ENCODE measurements around the gene DHODH. TPM values are rescaled to one million over a fixed set of nuclear protein-coding genes. Genes with fewer than 3 reads are reported as not detected.

Gene DHODH
- total RNA-seq, 3 donors from 2014 or later = 5.9 to 8.3 (median 7.4) TPM

DNA sequence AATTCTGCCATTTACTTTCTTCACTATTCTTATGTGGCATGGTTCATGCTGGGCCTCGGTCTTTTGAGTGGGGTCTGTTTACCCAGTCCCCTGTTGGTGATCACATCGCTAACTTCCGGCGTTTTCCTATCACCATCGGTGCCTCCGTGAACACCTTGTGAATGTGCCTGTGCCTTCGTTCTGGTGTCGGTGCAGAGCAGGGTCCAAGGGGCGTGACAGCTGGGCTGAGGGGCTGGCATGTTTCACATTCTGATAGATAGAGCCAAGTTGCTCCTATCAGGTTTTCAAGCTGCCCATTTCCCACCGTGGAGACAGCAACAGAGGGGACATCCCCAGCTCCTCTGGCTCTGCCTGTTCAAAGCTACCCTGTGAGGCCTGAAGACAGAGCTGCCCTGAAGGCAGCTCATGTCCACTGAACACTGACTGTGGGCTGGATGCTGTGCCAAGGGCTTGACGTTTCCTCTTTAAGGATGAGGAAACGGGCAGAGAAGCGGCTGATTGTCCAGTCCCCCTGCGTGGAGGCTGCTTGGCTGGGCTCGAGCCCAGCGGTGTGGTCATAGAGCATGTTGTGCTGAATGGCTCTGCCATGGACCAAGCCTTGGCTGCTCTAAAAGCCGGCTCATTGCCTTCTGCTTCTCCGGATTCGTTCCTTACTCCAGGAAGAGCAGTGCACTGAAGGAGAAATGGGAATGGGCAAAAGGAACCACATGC, 17.0 kb downstream of the DHODH start:
- no peak for ATAC-seq
- Histone ChIP-seq H3K9me3 (no peaks in the 10 kb centered on the region), H3K4me1 (ENCODE audit: low read depth) (no peaks in the 10 kb centered on the region), H3K36me3 (ENCODE audit: low read depth) (no peaks in the 10 kb centered on the region), H3K4me3 (no peak overlapping the region)
- intact Hi-C loops (cut with DNase I, micrococcal nuclease) = no loop called here
- TF ChIP-seq, protein P1, sequence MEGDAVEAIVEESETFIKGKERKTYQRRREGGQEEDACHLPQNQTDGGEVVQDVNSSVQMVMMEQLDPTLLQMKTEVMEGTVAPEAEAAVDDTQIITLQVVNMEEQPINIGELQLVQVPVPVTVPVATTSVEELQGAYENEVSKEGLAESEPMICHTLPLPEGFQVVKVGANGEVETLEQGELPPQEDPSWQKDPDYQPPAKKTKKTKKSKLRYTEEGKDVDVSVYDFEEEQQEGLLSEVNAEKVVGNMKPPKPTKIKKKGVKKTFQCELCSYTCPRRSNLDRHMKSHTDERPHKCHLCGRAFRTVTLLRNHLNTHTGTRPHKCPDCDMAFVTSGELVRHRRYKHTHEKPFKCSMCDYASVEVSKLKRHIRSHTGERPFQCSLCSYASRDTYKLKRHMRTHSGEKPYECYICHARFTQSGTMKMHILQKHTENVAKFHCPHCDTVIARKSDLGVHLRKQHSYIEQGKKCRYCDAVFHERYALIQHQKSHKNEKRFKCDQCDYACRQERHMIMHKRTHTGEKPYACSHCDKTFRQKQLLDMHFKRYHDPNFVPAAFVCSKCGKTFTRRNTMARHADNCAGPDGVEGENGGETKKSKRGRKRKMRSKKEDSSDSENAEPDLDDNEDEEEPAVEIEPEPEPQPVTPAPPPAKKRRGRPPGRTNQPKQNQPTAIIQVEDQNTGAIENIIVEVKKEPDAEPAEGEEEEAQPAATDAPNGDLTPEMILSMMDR (IDR thresholded peaks at IDR 0.05) = no peak
- no peak for DNase-seq

DNA sequence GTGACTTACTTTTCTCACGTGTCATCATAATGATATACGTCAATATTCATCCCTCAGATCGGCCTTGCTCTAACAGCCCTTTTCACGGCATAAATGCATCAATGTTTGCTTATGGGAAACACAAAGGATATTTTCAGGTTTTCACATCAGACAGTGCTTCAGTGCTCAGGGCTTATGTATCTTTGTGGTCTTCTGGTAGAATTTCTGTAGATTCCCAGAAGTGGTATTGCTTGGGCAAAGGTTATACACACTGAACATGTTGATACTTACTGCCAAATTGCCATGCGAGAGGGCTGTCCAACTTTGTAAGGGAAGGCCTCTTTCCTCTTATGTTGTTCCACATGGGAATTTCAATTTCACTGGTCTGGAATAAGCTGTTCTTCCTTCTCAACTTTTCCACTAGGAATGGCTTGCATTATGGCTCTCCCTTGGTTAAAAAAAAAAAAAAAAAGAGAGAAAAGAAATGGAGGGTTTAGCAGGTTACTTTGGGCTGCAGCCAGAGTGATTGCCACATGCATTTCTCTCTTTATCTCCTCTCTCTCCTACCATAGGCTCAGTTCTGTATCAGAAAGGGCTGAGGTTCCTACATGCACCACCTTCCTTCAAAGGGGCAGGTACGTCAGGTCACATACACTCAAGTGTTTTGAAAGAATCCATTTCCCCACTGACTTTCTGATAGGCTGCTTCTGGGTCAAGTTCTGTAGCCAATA, 19.3 kb downstream of the DHODH start:
- H3K9me3 ChIP-seq = no peaks in the 10 kb centered on the region
- H3K4me1 ChIP-seq (ENCODE audit: low read depth) = no peaks in the 10 kb centered on the region
- H3K4me3 ChIP-seq = no peak overlapping the region
- no peaks in the 10 kb centered on the region for H3K36me3 ChIP-seq (ENCODE audit: low read depth)
- intact Hi-C loops (cut with DNase I, micrococcal nuclease) = no loop called here
- TF ChIP-seq, protein P1 (IDR thresholded peaks at IDR 0.05) = no peak
- no peak for DNase-seq
- ATAC-seq = no peak

DNA sequence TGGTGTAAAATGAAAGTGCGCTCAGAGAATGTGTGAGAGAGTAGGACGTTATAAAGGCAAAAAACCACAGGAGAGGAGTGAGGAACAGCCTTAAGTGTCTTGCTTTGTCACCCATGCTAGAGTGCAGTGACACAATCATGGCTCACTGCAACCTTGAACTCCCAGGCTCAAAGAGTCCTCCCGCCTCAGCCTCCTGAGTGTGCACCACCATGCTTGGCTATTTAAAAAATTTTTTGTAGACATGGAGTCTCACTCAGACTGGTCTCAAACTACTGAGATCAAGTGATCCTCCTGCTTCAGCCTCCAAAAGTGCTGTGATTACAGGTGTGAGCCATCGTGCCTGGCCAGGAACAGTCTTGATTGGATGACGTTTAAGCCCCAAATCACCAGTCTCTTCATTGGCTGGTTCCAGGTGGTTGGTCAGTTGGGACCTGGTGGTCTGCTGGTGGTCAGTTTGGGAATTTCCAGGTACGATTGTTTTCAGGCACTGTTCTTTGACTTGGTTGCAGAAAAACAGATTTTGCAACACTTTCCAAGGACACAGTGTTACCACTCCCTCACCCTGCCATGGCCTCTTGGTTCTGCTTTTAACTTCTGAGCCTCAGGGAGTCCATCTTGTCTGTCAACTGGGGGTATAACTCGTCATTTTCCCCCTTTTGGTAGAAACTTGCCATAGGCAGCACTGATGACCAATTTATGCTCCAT, 21.2 kb downstream of the DHODH start:
- Histone ChIP-seq H3K4me3 (no peak overlapping the region), H3K4me1 (ENCODE audit: low read depth) (no peaks in the 10 kb centered on the region), H3K9me3 (no peaks in the 10 kb centered on the region), H3K36me3 (ENCODE audit: low read depth) (no peaks in the 10 kb centered on the region)
- ATAC-seq (no peak), DNase-seq (no peak)
- intact Hi-C loops (cut with DNase I, micrococcal nuclease) = no loop called here
- TF ChIP-seq, protein P1 (IDR thresholded peaks at IDR 0.05) = no peak

DNA sequence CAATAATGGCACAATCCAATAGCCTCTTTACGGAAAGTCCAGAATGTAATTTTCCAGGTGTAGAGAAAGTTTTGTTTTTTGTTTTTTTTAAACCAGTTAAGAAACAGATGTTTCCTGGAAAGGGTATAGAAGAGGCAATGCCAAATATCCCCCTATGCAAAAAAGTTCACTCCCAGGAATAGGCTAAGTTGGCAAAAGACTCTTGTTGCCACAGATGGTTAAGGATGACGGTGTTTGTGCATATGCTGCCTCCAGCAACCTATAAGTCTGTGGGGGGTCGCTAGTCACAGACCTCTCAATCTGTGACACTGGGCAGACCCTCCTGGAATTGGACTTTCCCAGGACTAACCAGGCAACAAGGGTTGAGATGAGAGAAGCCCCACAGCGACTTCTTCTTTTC, 24.9 kb downstream of the DHODH start:
- Histone ChIP-seq H3K36me3 (ENCODE audit: low read depth) (no peaks in the 10 kb centered on the region), H3K4me1 (ENCODE audit: low read depth) (no peaks in the 10 kb centered on the region), H3K9me3 (no peaks in the 10 kb centered on the region), H3K4me3 (no peak overlapping the region)
- no peak for DNase-seq
- TF ChIP-seq, protein P1 (IDR thresholded peaks at IDR 0.05) = no peak
- ATAC-seq = no peak
- intact Hi-C loops (cut with DNase I, micrococcal nuclease) = no loop called here

DNA sequence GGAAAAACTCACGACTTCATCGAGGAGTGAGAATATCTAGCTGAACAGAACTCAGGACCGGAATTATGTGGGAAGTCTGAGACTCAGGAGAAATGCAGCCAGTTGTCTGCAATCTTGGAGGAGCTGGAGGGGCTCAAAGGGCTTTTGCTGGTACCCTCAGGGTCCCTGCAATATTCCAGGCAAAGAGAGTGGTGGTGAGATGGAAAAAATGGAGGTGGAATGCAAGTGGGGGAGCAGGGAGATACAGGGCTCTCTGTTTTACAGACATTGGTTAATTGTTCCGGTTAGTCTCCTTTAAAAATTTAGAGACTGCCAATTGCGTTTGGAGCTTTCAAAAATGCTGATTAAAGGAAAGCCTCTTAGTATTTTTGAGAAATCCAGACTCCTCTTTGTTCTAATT, 27.6 kb downstream of the DHODH start:
- TF ChIP-seq, protein P1 (IDR thresholded peaks at IDR 0.05) = no peak
- Histone ChIP-seq H3K36me3 (ENCODE audit: low read depth) (no peaks in the 10 kb centered on the region), H3K4me1 (ENCODE audit: low read depth) (no peaks in the 10 kb centered on the region), H3K4me3 (no peak overlapping the region), H3K9me3 (no peaks in the 10 kb centered on the region)
- ATAC-seq = no peak
- DNase-seq = no peak
- intact Hi-C loops (cut with DNase I, micrococcal nuclease) = no loop called here

Data from mucosa of descending colon (tissue), 3 donors.